GM11168 (cell line): ENCODE measurements around the gene ZFP3.
"Not testable (repeated sequence)": the region's sequence is repeated elsewhere in the genome, so short reads cannot be mapped to it uniquely, and the experiment has no call there.

Experiments
- in situ Hi-C: fragments of 300-500 bp; cut with MboI; formaldehyde crosslinking; loops from one replicate; pipeline ENCODE4 v1.12.0; 2022; ENCODE audit warnings: low sequenced_read_pairs; ENCODE audit not compliant: unreplicated experiment

ZFP3 gene

DNA sequence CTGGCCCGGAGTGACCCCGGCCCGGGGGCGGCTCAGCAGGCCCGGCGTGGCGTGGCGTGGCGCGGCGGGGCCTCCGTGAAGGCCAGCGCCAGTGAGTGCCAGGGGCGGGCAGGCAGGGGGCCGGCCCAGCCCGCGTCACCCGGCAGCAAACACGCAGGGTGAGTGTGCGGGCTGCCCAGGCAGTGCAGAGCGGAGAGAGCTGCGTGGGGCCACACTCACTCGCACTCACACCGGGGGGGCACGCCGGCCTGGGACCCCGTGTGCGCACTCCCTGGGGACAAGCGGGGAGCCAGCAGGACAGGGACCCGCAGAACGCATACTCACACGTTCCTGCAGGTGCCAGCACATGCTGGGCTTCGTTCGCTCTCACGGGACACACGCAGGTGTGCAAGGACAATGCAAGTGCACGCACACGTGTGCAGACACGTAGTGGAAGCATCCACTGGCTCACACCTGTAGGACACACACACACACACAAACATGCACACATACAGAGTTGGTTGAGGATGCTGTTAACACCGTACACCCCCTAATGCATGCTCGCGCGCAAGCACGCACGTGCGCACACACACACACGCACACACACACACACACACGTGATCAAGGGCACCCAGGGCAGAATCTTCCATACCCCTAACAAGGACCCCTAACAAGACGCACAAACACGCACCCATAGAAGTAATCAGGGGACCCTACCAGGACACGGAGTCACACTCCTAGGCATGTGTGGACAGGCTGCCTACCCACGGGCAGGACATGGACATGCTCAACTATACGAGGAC lies 45.3 kb downstream of the ZFP3 start:
- in situ Hi-C loops = no loop called here

DNA sequence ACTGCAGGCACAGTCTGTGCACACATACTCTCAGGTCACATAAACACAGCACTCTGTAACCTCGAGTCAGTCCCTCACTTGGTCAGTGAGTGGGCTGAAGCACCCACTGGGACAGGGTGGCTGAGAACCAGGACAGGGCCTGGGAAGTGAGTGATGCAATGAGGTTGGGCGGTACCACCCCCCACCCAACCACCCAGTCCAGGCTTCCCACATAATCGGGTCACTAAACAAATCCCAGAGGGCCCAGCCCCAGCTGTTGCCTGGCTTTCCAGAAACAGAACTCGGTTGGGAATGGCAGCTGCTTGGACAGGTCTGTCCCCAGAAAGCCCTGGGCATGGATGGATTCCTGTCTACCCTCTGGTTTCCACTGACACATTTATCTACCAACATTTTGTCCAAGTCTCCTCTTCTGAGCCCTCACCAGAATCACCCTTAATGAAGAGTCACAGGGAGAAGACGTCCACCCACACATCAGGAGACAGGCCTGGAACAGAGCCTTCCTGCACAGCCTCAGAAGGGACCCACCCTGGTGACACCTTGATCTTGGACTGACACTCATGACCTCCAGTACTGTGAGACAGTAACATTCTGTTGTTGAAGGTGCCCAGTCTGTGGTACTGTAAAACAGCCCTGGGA lies 46.0 kb downstream of the ZFP3 start:
- in situ Hi-C loops = not testable (repeated sequence)

DNA sequence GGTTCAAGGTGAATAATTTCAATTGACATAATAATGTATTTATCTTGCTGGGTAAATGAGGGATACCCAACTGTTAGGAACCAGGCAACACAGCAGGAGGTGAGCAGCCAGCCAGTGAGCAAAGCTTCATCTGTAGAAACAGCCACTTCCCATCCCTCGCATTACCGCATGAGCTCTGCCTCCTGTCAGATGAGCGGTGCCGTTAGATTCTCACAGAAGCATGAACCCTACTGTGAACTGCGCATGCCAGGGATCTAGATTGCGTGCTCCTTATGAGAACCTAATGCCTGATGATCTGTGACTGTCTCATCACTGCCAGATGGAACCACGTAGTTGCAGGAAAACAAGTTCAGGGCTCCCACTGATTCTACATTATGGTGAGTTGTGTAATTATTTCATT lies 46.6 kb downstream of the ZFP3 start:
- in situ Hi-C loops = not testable (repeated sequence)

DNA sequence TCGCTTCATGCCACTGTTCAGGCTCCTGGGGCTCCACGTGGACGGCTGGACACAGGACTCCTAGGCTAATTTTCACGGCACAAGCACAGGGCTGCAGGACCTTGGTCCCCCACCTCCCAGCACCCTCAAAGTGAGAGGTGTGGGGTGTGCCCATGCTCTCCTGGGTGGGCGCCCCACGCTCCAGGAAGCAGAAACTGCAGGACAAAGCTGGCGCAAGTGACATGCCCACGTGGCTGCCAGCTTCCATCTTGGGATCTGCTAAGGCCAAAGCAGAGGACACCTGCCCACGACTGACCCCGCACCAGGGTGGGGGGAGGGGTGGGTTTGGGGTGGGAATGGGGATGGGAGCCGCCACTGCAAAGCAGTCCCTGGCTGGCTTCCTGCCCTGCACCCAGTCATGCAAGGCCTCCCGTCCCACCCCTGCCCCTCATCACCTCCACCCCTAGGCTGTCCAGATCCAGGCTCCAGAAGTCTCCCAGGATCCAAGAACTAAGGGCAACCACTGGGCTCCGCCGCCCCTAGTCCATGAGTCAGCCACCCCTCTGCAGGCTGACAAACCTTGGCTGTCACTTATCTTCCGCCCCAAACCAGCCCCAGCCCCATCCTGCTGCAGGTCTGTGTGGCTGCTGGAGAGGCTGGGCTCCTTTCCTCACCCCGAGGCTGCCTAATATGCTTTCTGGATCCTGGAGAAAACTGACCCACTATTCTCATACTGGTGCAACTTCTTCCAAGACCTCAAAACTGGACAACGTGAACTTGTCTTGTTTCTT lies 48.6 kb downstream of the ZFP3 start:
- in situ Hi-C loops = no loop called here

DNA sequence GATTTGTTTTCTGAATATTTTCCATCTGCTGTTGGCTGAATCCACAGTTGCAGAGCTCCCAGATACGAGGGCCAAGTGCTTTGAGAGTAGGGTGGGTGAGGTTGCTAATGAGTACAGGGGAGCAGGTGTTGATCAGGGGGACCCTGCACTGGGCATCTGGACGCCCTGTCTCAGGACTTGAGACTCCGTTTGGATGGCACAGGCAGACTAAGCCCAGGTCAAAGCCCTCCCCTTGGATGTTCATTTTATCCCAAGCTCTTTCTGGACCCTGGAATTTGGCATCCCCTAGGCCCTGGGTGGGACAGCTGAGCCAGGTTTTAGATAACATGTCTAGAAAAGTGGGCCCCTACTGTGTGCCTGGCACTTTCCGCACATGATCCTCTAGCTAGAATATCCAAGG lies 49.6 kb downstream of the ZFP3 start:
- in situ Hi-C loops = no loop called here

DNA sequence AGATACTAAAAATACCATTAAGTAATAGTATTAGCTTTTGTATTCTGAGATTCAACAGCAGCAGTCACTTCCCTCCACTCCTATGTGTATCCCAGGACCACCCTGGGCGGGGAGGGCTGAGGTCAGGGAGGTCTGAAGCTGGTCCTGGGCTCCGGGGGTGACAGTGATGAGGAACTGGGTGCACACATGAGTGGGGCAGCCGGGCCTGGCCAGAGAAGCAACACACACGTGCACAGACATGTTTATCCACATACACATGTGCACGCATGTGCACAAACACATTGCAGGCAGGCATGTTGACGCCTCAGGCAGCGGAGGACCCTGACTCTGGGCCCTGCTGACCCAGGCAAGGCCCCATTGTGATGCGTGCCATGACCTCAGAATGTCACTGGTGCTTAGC lies 50.1 kb downstream of the ZFP3 start:
- in situ Hi-C loops = not testable (repeated sequence)

DNA sequence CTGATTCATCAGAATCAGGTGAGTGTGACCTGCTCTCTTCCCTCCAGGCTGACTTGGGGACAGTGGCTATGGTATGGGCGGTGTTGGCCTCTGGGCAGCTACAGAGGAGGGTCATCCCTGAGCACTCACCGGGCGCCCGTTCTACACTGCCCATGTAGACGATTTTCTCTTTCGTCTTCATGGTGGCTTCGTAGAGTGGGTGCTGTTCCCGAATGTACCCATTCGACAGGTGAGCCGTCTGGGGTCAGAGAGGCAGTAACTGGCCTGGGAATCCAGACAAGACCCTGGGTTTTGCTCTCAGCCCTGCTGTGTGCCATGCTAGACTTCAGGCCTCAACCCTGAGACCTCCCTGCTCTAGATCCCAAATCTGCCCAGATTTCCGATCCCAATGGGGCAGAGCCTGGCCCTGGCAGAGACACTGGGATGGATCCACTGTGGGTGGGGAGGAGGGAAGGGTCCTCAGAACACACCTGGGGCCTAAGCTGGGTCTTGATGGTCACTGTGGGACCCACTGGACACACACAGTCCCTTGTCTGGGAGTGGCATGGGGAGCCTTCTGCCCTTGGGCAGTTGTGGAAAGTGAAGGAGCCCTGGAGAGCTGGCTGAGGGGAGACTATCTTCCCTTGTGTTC lies 50.8 kb downstream of the ZFP3 start:
- in situ Hi-C loops = no loop called here

DNA sequence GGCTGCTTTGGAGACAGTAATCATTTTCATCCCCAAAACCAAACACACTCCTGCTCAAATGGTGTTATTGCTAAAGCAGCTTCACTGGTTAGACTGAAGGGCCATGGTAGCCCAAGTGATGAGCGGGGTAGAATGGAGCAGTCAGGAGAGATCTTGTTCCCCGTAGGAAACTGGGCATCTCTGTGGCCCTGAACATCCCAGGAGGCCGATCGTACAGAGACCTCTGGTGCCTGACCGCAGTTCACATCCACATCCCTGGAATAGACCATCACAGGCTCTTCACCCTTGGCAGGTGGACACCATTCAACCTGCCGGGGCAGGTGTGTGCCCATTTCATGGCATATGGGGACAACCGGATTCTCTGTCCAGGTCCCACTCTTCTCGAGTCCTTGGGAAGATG lies 51.5 kb downstream of the ZFP3 start:
- in situ Hi-C loops = not testable (repeated sequence)

DNA sequence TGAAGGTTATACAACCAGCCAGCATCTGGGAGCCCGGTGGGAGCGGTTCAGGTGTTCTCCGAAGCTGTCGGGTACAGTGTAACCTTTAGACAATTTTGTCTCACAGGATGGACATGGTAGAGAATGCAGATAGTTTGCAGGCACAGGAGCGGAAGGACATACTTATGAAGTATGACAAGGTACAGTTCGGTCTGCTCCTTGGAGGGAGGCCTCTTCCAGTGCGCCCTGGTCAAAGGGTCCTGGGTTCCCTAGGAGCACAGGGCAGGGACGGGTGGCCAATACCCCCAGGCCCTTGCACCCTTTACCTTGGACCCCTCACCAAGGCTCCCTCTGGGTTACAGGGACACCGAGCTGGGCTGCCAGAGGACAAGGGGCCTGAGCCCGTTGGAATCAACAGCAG lies 52.0 kb downstream of the ZFP3 start:
- in situ Hi-C loops = not testable (repeated sequence)

DNA sequence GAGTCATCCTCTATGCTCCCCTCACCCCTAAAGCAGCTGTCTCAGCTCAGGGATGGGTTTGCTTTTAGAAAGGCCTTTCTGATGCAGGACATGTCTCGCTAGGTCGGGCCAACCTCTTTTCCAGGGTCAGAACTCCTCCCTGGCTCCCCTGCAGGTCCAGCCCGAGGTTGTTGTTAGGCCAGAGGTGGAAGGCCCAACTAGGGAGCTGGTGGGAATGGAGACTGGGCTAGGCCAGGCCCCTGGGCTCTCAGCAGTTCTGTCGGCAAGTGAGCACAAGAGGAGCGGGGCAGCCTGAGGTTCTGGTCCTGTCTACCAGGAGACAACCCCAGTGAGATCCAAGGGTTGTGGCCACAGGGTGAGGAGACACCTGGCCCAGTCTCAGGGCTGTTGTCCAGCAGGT lies 52.4 kb downstream of the ZFP3 start:
- in situ Hi-C loops = not testable (repeated sequence)

DNA sequence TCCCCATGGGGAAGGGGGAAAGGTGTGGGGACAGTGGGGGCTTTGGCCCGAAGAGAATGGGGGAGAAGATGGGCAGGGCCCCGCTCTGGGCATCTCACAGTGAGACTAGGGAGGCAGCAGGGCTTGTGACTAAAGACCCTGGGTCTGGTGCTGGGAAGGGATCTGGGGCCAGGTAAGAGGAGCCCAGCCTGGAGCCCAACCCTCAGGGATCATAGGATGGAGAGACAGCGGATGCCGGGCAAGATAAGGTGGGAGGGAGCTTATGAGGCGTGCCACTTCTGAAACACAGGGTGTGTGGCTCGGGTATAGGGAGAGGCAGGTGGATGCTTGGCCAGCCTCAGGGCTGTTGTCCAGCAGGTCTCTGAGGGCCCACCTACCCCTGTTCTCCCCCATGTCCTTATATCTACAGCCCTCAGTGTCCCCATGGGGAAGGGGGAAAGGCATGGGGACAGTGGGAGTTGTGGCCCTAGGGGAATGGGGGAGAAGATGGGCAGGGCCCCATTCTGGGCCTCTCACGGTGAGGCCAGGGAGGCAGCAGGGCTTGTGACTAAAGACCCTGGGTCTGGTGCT lies 53.0 kb downstream of the ZFP3 start:
- in situ Hi-C loops = no loop called here

DNA sequence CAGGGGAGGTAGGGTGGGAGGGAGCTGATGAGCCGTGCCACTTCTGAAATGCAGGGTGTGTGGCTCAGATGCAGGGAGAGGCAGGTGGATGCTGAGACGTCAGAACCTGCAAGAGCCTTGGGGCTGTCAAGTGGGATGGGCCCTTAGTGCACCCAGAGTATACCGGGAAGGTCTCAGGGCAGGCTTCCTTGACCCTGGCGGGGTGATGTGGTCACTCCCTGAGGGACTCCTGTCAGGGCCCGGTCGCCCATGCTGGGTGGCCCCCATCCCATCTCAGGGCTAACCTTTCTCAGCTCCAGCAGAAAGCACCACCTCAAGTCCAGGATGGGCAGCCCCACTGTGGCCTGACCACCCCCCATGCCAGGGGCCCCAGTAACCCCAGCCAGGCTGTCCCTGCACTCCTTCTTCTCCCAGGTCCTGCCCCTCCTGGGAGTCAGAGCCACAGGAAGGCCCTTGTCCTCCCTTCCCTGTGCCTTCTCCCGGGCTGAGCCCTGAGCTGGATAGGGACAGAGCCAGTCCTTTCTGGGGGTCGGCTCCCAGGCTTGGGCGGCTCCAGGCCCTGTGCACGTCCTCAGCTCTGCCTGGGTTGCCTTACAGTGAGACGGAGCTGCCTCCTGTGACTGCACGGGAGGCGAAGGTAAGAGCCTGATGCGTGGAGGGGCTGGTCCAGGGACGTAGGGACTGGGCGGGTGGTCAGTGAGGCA lies 53.7 kb downstream of the ZFP3 start:
- in situ Hi-C loops = not testable (repeated sequence)

DNA sequence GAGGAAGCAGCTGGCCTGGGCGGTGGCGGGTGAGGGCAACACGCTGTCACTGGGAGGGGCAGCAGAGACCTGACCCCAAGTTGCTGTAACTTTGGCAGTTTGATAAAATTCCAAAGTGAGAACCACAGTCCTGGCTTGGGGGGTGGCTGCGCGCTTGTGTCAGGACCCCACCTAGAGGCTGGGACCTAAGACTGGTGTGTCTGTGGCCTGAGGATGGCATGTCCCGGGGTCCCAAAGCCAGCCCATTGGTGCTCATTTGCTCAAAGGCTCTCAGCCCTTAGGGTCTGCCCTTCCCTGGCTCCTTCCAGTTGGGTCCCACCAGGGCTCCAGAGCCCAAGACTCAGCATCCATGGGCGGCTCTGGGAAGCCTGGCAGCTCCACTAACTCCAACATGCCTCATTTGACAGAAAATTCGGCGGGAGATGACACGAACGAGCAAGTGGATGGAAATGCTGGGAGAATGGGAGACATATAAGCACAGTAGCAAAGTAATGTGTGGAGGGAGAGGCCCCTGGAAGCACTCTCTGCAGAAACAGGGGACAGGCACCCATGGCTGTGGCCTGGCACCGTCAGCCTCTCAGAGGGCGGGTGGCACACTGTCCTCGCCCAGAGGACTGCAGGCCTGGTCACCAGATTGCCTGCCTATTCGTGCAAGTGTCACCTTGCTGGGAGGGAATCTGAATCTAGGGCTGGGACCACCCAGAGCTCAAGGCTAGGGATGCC lies 54.4 kb downstream of the ZFP3 start:
- in situ Hi-C loops = not testable (repeated sequence)

DNA sequence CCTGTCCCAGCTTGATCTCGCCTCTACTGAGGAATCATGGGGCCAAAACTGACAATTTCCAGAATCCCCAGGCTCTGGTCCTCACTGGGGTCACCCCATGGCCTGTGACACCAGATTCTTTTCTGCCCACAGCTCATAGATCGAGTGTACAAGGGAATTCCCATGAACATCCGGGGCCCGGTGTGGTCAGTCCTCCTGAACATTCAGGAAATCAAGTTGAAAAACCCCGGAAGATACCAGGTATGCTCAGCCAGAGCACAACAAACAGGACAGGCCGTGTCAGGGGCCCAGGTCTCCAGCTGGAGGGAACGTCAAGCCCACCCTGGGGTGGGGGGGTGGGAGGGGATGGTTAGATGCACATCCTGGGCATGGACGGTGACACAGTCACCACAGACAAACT lies 55.0 kb downstream of the ZFP3 start:
- in situ Hi-C loops = no loop called here

DNA sequence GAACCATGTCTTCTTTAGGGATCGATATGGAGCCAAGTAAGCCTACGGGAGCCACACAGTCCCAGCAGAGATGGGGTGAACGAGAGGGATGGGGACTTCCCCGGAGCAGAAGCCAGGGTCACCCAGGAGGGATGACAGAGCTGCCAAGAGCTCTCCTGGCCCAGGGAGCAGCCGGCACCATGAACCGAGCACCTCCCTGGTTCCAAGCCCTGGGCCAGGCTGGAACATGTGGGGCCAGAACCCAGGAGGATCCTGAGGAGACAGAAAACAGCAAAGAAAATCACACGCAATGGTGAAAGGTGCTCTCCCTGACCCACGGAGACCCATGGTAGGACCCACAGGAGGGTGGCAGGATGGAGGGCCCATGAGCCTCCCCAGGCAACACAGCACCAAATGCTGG lies 55.7 kb downstream of the ZFP3 start:
- in situ Hi-C loops = not testable (repeated sequence)

DNA sequence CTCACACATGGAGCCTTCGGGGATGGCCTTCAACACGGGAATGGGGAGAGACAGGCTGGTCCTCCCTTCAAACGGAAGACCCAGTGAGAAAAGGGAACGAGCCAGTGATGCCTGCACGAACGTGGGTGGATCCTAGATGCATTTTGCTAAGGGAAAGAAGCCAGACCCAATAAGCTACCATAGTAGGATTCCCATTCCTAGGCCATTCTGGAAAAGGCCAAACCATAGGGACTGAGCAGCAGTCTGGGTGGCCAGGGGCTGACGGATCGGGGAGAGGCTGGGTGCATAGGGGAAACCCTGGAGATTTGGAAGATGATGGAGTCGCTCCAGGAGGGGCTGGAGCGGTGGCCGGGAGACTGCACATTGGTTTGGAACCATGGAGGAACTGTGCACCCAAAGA lies 56.3 kb downstream of the ZFP3 start:
- in situ Hi-C loops = not testable (repeated sequence)

DNA sequence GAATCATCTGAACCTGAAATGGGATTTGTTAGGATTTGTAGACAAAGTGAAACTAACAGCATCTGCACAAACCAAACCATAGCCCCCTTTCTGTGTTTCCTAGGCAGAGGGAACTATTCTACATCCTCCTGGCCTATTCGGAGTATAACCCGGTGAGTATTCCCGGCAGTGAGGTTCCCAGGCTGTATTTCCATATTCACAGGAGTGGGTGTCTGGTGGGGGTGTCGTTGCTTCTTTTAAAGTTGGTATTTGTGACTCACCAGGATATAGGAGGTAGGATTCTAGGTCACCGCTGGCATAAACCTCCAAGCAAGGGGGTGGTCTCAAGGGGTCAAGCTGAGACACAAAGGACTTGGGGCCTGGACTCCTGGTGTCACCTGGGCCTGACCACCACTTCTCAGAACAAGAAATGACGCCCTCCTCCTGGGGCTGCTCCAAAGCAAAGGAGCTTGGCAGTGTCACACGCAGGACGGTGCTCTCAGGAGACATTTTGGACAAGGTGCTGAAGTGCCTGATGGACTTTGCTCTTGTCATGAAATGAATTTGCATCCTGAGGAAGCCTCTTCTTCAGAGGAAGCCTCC lies 57.0 kb downstream of the ZFP3 start:
- in situ Hi-C loops = not testable (repeated sequence)

DNA sequence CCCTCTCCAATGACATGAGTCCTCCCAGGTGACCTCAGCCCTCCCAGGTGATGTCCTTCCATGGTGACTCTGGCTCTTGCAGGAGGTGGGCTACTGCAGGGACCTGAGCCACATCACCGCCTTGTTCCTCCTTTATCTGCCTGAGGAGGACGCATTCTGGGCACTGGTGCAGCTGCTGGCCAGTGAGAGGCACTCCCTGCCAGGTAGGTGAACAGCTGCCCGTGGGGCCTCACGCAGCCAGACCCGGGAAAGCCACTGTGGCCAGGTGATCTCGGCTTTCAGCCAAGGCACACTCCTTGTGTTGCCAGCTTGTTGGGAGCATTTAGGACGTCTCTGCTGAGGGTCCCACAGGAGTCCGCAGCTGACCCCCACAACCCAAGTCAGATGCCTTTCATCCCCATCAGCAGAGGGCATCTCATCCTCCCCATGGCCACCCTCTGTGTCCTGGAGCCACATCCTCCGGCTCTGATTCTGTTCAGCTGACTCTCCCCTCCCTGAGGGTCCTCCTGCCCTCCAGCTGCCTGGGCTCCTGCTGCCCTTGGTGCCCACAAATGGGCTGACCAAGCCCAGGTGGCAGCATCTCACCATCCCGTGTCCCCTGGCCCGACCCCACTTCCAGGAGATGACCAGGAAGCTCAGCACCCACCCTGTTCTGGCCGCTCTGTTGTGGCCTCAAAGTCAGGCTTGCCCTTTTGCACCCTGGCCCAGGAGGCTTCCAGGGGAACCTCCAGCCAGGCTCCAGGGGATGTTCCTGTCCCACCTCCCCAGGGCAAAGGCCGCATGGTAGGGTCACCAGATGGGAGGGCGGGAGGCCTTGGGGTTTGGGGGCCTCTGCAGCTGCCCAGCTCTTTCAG lies 57.7 kb downstream of the ZFP3 start:
- in situ Hi-C loops = no loop called here
